ENCODE data around the gene TMCO1.
A peak's percentile ranks its signal among the peaks of the same experiment; 100 is the strongest.
"Not testable (repeated sequence)": the region's sequence is repeated elsewhere in the genome, so short reads cannot be mapped to it uniquely, and the experiment has no call there.

Gene TMCO1

GRCh38 chr1:165744913-165745312 lies 23.8 kb downstream of the TMCO1 start:
- FAIRE-seq = not testable (repeated sequence)

DNA sequence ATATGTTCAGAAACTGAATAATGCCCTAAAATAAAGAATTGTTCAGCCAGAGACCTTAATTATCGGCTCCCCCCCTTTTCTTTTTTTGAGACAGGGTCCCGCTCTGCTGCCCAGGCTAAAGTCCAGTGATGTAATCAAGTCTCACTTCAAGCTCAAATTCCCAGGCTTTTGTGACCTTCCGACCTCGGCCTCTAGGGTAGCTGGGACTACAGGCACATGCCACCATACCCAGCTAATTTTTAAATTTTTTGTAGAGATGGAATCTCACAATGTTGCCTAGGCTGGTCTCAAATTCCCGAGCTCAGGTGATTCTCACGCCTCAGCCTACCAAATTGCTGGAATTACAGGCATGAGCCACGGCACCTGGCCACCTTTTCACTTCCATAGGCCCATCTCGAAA lies 26.5 kb downstream of the TMCO1 start:
- FAIRE-seq = no peak

- no peak for FAIRE-seq
These were observed 29.9 kb downstream of the TMCO1 start for GRCh38 chr1:165738794-165739193.

DNA sequence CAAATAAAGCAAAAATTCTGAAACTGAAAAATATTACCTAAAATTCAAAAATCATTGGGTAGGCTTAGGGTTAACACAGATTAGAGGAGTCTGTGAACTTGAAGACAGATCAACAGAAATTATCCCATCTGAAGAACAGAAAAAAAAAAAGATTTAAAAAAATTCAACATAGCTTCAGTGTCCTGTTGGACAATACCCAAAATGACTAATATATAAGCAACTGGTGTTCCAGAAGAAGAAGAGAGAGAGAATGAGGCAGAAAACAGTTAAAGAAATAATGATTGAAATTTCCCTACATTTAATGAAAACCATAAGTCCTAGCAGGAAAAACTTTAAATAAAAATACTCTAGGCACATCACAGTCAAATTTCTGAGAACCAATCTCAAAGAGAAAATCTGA lies 31.5 kb downstream of the TMCO1 start:
- no peak for FAIRE-seq

DNA sequence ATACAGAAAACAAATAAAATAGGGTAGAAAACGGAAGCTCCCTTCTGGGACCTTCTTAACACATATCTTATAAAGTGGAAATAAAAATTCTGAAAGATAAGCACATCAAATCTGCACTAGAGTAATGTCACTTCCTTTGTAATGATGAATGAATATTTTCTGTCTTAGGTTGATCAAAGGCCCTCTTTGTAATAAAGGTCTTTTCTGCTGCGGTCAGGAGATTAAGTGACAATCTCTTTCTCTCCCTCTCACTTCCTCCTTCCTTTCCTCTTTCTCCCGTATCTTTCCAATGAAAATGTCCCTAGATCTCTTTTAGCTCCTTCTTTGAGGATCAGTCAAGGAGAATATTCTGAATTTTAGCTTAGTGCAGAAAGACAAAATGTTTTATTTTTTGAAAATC lies 33.8 kb downstream of the TMCO1 start:
- FAIRE-seq = no peak

- FAIRE-seq = no peak
These were observed 41.8 kb downstream of the TMCO1 start for GRCh38 chr1:165726841-165727240.

- FAIRE-seq = no peak
These were observed 42.5 kb downstream of the TMCO1 start for GRCh38 chr1:165726169-165726568.

GRCh38 chr1:165717918-165718515 lies 50.7 kb downstream of the TMCO1 start:
- no peak for FAIRE-seq

- FAIRE-seq = not testable (repeated sequence)
These were observed 52.2 kb downstream of the TMCO1 start for GRCh38 chr1:165716265-165717051.

DNA sequence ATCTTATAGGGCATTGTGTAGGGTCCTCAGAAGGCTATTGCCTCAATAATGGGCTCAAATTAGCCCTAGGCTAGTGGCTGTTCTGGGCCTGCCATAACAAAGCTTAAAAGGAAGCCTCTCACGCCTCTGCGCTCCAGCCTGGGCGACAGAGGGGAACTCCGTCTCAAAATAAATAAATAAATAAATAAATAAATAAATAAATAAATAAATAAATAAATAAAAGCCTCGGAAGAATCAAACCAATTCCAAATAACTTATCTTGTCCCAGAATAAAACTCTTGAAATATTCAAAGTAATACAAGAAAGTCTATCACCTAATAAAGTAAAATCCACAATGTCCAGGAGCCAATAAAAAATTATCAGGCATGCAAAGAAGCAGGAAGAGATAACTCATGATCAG lies 55.9 kb downstream of the TMCO1 start:
- no peak for FAIRE-seq

DNA sequence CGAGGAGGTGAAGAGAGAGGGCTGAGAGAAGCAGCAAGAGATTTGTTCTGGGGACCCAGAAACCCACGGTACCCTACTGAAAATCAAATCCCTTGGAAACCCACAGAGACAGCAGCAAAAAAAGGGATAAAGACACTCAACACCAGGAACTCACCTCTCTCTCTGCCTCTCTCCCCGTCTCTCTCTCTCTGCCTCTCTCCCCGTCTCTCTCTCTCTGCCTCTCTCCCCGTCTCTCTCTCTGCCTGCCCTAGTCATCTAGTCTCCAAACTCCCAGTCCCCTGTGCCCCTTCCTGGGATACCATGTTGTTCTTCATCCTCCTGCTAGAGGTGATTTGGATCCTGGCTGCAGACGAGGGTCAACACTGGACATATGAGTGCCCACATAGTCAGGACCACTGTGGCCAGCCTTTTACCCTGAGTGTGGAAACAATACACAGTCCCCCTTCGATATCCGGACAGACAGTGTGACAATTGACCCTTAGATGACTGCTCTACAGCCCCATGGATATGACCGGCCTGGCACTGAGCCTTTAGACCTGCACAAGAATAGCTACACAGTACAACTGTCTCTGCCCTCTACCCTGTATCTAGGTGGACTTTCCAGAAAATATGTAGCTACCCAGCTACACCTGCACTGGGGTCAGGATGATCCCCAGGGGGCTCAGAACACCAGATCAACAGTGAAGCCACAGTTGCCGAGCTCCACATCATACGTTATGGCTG lies 60.5 kb downstream of the TMCO1 start:
- FAIRE-seq = no peak

- FAIRE-seq = no peak
These were observed 65.0 kb downstream of the TMCO1 start for GRCh38 chr1:165703648-165704047.

DNA sequence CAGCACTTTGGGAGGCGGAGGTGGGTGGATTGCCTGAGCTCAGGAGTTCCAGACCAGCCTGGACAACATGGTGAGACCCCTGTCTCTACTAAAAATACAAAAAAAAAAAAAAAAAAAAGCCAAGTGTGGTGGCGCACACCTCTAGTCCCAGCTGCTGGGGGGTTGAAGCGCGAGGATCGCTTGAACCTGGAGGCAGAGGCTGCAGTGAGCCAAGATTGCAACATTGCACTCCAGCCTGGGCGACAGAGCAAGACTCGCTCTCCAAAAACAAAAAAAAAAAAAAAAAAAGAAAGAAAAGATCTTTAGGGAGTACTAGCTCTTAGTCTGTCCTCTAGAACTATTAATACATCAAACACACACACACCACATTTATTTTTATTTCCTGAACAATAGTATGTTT lies 66.7 kb downstream of the TMCO1 start:
- FAIRE-seq = not testable (repeated sequence)

DNA sequence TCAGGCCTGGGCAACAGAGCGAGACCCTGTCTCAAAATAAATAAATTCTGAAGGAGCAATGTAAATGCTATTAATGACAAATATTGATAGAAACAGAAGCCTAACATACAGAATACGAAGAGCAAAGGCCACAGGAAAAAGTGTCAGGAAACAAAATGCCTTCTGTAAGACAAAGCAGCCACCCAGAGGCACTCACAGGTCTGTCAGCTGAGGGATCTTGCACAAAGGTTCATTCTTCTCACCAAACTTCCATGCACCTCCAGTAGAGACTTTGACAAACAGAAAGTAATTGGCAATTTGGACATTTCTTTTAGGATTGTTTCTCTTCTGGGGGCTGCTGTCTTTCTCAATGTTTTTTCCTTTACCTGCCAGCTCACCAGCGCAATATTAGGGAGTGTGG lies 69.1 kb downstream of the TMCO1 start:
- FAIRE-seq = no peak

DNA sequence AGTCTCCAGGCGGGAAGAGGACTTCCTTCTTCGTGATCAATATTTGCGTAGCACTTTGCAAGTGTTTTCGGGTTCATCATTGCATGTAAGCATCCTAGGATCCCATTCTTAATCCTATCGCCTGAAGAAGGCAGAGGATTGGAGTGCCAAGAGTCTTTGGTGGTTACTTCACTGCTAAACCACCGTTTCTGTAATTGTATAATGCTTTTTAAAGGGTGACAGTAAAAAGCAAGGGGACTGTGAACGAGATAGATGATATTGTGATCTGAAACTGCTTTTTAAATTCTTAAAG lies 70.0 kb downstream of the TMCO1 start:
- no peak for FAIRE-seq

DNA sequence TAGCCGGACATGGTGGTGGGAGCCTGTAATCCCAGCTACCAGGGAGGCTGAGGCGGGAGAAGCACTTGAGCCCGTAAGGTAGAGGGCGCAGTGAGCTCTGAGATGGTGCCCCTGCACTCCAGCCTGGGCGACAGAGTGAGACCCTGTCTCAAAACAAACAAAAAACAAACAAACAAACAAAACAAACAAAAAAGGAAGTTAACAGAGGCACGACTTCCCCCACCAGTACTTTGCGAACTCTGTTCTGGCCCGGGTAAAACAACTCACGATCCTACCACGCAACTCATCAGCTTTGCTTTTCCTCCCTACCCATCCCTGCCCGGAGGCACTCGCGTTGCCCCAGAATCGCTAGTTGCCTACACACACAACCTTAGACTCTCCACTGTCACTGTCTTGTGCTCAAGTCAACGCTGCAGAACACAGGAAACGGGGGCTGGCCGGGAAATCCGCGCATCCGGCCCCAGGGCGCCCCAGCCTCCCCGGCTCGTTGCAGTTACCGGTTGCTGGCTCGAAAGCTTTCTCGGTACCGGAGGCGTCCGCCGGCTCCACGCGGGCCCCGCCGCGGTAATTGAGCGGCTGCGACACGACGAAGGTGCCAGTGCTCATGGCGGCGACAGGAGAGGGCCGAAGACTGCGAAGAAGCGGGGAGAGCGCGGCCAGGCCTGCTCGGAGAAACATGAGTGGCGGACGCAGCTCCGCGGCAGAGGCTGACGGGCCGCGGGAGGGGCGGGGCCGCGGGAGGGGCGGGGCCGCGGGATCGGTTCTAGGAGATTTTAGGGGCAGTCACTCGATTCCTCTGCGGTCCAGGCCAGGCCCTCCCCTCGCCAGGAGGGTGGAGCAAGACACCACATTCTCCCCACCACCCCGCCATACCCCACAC lies 70.5 kb downstream of the TMCO1 start, which contains the start of gene ALDH9A1:
Gene ALDH9A1, minus strand, starts transcription at position 682 of the 880 bp plus-strand sequence. Its CDS starts 4 bp downstream, at position 678.
- FAIRE-seq = no peak

DNA sequence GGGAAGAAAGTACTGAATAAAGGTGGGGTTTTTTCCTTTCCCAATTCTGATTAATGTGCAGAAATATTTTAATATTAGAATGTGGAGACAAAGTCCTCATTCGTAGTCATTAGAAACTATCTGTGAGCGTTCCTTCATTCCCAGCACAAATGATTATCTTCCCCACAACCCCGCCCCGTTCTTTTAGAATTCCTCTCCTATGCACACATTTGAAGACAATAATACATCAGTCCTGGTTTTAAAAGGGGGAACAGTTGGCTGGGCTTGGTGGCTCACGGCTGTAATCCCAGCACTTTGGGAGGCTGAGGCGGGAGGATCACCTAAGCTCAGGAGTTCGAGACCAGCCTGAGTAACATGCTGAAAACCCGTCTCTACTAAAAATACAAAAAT lies 71.2 kb downstream of the TMCO1 start:
- no peak for FAIRE-seq

DNA sequence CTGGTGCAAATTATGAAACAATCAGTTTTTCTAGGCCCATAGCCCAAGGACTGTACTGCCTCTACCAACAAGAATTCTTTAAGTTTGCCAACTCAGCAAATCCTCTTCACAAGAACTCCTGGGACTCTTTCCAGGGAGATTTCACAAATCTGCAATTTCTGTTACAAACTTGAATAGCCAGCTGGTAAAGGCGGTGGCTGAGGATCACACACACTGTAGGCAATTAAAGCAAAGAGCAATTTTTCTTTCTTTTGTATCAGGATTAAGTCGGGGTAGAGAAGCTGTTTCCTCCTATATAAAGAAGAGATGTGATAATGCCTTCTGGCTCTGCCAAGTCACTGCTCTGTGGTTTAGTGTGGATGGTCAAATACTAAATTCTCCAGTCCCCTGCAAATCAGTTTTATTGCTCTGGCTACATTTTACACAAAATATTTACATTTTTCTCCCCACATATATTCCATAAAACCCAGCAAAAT lies 72.0 kb downstream of the TMCO1 start:
- no peak for FAIRE-seq

- no peak for FAIRE-seq
These were observed 73.6 kb downstream of the TMCO1 start for GRCh38 chr1:165695031-165695430.

DNA sequence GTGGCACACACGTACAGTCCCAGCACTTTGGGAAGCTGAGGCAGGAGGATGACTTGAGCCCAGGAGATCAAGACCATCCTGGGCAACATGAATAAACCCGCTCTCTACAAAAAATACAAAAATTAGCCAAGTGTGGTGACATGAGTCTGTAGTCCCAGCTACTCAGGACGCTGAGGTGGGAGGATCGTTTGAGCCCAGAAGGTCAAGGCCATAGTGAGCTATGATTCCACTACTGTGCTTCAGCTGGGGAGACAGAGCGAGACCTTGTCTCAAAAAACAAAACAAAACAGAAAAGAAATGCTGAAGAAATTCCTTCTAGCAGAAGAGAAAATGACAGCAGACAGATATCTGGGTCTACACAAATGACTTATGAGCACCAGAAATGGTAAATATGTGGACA lies 80.6 kb downstream of the TMCO1 start:
- FAIRE-seq = no peak

DNA sequence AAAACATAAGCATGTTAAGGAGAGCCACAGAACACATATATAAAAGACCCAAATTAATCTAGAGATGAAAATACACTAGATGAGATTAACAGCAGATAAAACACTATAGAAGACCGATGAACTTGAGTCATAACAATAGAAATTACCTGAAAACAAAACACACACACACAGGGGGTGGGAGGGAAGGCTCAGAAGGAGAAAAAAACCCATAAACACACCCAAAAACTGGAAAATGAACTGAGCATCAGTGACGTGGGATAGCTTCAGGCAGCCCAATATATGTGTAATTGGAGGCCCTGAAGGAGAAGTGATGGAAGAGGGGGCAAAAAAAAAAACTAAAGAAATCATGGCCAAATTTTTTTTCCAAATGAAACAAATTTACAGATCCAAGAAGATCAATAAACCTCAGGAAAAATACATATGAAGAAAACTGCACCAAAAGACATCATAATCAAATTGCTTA lies 81.7 kb downstream of the TMCO1 start:
- no peak for FAIRE-seq

DNA sequence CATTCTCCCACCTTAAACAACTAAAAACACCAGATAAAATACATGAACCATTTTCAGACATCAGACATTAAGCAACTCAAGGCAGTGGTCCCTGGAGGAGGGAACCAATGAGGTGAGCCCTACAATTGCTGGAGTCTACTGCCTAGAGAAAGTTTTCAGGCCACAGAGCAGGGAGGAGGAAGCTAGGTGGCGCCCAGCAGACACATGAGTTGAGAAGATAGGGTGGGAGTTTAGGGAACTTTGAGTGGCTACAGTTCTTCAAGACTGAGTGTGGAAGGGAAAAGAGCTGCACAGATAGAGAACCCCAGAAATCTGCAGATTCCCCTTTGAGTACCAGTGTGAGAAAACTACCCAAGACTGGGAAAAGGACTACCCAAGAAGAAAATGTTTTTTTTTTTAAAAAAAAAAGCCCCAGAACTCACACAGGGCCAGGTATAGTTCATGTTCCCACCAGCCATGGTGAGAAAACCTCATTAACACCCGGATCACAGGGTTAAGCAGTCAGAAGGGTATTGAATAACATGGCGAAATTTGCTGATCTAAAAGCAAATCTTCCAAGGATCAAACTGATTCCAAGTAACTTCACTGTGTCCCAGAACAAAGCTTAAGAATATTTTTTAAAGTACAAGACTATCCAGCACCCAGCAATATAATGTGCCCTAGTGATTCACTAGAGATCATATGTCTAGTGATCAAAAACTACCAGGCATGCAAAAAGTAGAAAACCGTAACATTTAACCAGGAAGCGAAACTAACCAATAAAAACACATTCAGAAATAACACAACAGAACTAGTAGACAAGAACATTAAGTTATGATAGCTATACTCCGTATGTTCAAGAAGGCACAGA lies 82.3 kb downstream of the TMCO1 start:
- FAIRE-seq = peak; percentile 53
